Panc1 (cell line): ENCODE results near the gene NFYC. TPM values are rescaled to one million over a fixed set of nuclear protein-coding genes. Genes with fewer than 3 reads are reported as not detected.

Experiments
- ATAC-seq: fragments of 200-7000 bp; cut with Tn5 transposase; 2 replicates; pipeline ENCODE4 v1.9.1; 2020; ENCODE audit warnings: mild to moderate bottlenecking, moderate library complexity
- BruUV-seq: library from RNA; stranded (reverse); fragments of 400-500 nt; replicated peaks from 2 replicates; lab custom pipeline; 2021; lab: Mats Ljungman, UMichigan
- CTCF ChIA-PET: fragments of 300-600 bp; sonication (Branson Sonifier 250); formaldehyde crosslinking; loops from one replicate; lab custom pipeline; 2022; ENCODE audit warnings: antibody characterized with exemption; lab: Charles Lee
- POLR2A ChIA-PET: fragments of 300-600 bp; sonication (Branson Sonifier 250); formaldehyde crosslinking; loops from one replicate; lab custom pipeline; 2022; ENCODE audit warnings: antibody characterized with exemption; lab: Charles Lee
- DNase-seq: peaks from one replicate; pipeline ENCODE4 v3.0.0-alpha.2; 2010; ENCODE audit warnings: low read depth, low spot score
- H3K27ac ChIP-seq: 2 replicates; pipeline ENCODE4 v1.5.1; 2011; ENCODE audit warnings: mild to moderate bottlenecking, low read length, inconsistent platforms
- H3K27me3 ChIP-seq: fragments of 200-500 bp; sonication (Bioruptor generic); 2 replicates; pipeline ENCODE4 v1.6.0; 2014; ENCODE audit warnings: low read length, inconsistent platforms; ENCODE audit not compliant: control insufficient read depth, insufficient read depth
- H3K36me3 ChIP-seq: fragments of 200-500 bp; sonication (Bioruptor generic); 2 replicates; pipeline ENCODE4 v1.5.1; 2014; ENCODE audit warnings: inconsistent platforms, mild to moderate bottlenecking, low read length, moderate library complexity; ENCODE audit not compliant: control insufficient read depth, insufficient read depth
- H3K4me1 ChIP-seq: 2 replicates; pipeline ENCODE4 v1.5.1; 2011; ENCODE audit warnings: inconsistent platforms, mild to moderate bottlenecking, low read length, moderate library complexity; ENCODE audit not compliant: control insufficient read depth, insufficient read depth
- H3K4me3 ChIP-seq, 2 experiments: 2 replicates each; pipeline ENCODE4 v1.5.1; 2011 to 2012; ENCODE audit warnings: low read depth in 2 of 2, low read length in 2 of 2, mild to moderate bottlenecking in 2 of 2, inconsistent platforms in 1 of 2, moderate library complexity in 1 of 2
- H3K9me3 ChIP-seq: fragments of 200-500 bp; sonication (Bioruptor generic); 2 replicates; pipeline ENCODE4 v1.5.1; 2014; ENCODE audit warnings: low read depth, mild to moderate bottlenecking, inconsistent platforms, low read length, moderate library complexity; ENCODE audit not compliant: control insufficient read depth, insufficient read depth
- CTCF ChIP-seq: fragments of 450-650 bp; IDR thresholded peaks from 2 replicates; pipeline ENCODE4 v1.5.1; 2017; ENCODE audit warnings: mild to moderate bottlenecking
- POLR2AphosphoS5 ChIP-seq: IDR thresholded peaks from 2 replicates; pipeline ENCODE4 v1.6.1; 2012; ENCODE audit warnings: mild to moderate bottlenecking, low read depth, low read length, moderate library complexity
- REST ChIP-seq, 2 experiments: IDR thresholded peaks; 2 replicates each; pipeline ENCODE4 v1.6.1; 2011 to 2012; ENCODE audit warnings: low read depth in 2 of 2, control low read depth in 1 of 2, low read length in 1 of 2, mild to moderate bottlenecking in 1 of 2, moderate library complexity in 1 of 2; ENCODE audit not compliant: insufficient read depth in 1 of 2
- SIN3A ChIP-seq: IDR thresholded peaks from 2 replicates; pipeline ENCODE4 v1.6.1; 2012; ENCODE audit warnings: low read depth, mild to moderate bottlenecking, low read length, moderate library complexity, borderline replicate concordance; ENCODE audit not compliant: insufficient read depth
- TCF7L2 ChIP-seq: IDR thresholded peaks from 2 replicates; pipeline ENCODE4 v1.6.1; 2011; ENCODE audit warnings: mild to moderate bottlenecking, low read depth, low read length, inconsistent platforms
- in situ Hi-C: cut with HindIII; loops from 2 replicates; pipeline ENCODE4 v1.10.0; 2016; ENCODE audit warnings: low sequenced_read_pairs, low pct_unique_long_range_greater_than_20kb
- intact Hi-C: fragments of 100-400 bp; cut with micrococcal nuclease; formaldehyde crosslinking; loops from one replicate; pipeline ENCODE4 v1.10.0; 2022; ENCODE audit not compliant: unreplicated experiment
- total RNA-seq: library from RNA; stranded (reverse); gene quantifications from one replicate; pipeline ENCODE4 v1.2.1, GENCODE V29; 2021; ENCODE audit not compliant: unreplicated experiment

NFYC gene
- total RNA-seq, 1 experiment from 2014 or later = 81.9 TPM

- Histone ChIP-seq H3K27ac (no peak overlapping the region), H3K4me1 (peaks cover 2% of the 10 kb centered on the region; the same call in 1 of the 2 replicates), H3K36me3 (peaks cover 45% of the 10 kb centered on the region), H3K27me3 (no peaks in the 10 kb centered on the region), H3K4me3 (no peak overlapping the region), H3K9me3 (no peaks in the 10 kb centered on the region)
- in situ Hi-C loops = no loop called here
- BruUV-seq = no TSS peak
- TF ChIP-seq TCF7L2 (no peak), REST (IDR thresholded peaks at IDR 0.05; ENCODE audit: insufficient read depth in 1 of 2, low read depth in 2 of 2, low read length in 1 of 2) (no peak), CTCF (no peak), SIN3A (no peak), POLR2AphosphoS5 (no peak)
- intact Hi-C loops = no loop called here
- DNase-seq (no peak), ATAC-seq (no peak)
- CTCF ChIA-PET = interaction anchor here (0.9 kb wide), 1 partner anchor 20 kb away, joined by 3 read pairs; no protein-coding TSS in a partner anchor
- POLR2A ChIA-PET = no interaction called here
These were observed 62.7 kb downstream of the NFYC start for GRCh38 chr1:40754201-40754600.

DNA sequence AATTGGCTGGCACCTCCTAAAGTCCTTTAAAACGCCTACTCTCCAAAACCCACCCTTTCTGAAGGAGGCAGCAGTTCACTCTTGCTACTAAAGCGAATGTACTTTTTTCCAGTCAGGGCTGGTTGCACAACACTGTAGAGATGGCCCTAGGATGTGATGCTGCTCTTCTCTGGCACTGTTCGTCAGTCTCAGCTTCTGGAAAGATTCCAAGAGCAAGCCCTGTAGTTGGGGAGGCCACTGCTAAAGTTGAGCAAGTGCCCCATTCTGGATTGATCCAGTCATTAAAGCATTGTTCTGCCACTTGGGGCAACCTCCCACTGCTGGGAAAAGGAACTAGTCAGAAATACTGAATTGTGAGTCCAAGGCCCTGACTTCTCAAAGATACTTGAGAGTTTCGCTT, 63.6 kb downstream of the NFYC start:
- no peak overlapping the region for H3K4me3 ChIP-seq
- peaks cover 2% of the 10 kb centered on the region; the same call in 1 of the 2 replicates for H3K4me1 ChIP-seq
- DNase-seq = no peak
- BruUV-seq = no TSS peak
- no peak for TF ChIP-seq POLR2AphosphoS5
- TF ChIP-seq CTCF = no peak
- TF ChIP-seq REST (IDR thresholded peaks at IDR 0.05; ENCODE audit: insufficient read depth in 1 of 2, low read depth in 2 of 2, low read length in 1 of 2) = no peak
- TF ChIP-seq TCF7L2 = no peak
- TF ChIP-seq SIN3A = no peak
- in situ Hi-C loops = no loop called here
- H3K27ac ChIP-seq = no peak overlapping the region
- peaks cover 38% of the 10 kb centered on the region for H3K36me3 ChIP-seq
- ATAC-seq = no peak
- H3K9me3 ChIP-seq = no peaks in the 10 kb centered on the region
- intact Hi-C loops = no loop called here
- H3K27me3 ChIP-seq = no peaks in the 10 kb centered on the region
- ChIA-PET CTCF (no interaction called here), POLR2A (no interaction called here)
